ENCODE measurements around the gene IL17RE.
A peak's percentile ranks its signal among the peaks of the same experiment; 100 is the strongest.

The IL17RE gene

DNA sequence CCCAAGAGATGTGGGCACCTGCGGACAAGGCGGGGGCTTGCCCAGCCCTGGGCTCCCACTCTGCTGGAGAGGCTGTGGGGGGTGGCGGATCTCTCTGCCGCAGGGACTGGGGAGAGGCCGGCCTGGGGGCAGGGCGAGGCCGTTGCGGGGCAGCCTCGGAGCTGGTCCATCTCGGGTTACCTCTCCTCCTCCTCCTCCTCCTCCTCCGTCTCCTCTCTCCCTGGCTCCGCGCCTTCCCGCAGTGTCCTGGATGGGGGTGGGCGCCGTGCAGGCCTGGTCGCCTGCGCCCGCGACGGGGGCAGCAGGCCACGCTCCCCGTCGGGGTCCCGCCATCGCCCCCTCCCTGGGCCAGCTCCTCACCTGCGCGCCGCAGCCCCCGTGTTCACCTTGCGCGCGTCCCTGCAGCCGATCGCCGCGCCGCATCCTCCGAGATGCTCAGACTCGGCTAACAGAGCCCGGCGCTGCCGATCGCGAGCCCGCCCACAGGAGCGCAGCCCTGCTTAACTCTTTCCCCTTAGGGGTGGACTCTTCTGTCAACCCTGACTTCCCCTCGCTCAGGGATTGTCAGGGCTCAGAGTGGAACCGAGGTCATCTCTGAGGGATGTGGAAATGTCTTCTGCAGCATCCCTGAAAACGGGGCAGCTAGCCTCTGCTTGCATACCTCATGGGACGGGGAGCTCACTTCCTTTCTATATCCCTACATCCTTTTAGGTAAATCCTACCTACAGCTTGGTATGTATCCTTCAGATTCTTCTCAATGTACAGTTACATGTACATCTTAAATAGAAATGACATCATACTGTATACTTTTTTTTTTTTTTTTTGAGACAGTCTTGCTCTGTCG lies 49.5 kb downstream of the IL17RE start, which contains the start of gene PRRT3:
Gene PRRT3 (minus strand): TSS at position 447 of the 844 bp plus-strand sequence. CDS start 2,293 bp downstream, outside the sequence.
- DNase-seq (ENCODE audit: low spot score) = peak; percentile 65

DNA sequence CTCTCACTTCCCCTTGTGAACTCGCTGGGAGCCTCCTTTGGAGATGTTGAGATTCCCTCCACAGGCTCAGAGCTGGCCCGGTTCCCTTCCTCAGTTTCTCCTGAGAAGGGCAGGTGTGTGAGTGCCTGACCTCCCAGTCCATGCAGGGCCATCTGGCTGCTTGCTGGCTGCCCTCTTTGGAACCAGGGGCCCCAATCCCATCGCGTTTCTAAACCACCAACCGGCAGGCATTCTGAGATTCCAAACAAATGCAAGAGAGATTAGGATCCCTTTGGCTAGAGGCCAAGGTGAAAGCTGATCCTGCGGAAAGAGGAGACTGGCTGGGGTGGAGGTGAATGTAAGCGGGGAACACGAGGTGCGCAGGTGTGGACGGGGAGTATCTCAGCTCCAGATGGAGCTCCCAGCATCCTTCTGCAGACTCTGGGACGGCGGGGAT lies 52.4 kb downstream of the IL17RE start:
- DNase-seq (ENCODE audit: low spot score) = no peak

DNA sequence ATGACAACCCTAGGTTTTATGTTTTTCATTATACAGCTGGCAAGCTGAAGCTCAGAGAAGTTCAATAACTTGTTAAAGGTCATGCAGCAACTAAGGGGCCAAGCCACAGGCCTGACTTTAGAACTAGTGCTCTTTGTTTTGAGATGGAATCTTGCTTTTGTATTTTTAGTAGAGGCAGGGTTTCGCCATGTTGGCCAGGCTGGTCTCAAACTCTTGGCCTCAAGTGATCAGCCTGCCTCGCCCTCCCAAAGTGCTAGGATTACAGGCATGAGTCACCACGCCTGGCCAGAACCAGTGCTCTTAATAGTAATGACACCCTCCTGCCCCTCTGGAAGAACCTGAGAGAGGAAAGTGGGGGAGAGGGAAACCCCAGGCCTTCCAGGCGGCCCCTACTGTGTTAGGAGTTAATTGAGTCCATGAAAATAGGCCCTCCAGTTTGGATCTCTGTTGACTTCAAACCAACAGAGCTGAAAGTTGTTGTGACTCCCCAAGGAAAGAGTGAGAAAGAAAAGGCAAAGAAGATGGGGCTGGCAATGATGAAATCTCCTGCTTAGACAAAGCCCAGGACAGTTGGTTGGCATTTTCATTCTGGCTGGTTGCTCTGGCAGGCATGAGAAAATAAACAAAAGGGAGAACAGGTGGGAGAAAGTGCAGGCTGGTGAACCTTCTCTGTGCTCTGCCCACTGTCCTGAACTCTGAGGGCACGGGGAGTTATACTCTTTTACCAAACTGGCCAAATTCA lies 53.1 kb downstream of the IL17RE start:
- DNase-seq (ENCODE audit: low spot score) = no peak

DNA sequence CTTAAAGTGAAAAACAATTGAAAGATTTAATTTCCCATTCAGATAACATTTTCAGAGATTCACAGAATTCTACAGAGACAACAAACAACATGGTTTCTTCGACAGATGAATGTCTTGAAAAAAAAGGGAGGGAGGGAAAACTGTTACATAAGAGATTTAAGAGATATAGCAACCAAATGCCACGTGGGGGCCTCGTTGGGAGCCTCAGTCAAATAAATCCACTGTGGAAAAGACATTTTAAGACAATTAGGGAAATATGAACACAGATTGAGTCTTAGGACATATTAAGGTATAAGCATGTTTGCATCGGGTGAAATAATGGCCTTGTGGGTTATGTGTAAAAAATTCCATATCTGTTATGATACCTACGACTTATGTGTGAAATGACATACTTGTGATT lies 54.6 kb downstream of the IL17RE start:
- no peak for DNase-seq (ENCODE audit: low spot score)

DNA sequence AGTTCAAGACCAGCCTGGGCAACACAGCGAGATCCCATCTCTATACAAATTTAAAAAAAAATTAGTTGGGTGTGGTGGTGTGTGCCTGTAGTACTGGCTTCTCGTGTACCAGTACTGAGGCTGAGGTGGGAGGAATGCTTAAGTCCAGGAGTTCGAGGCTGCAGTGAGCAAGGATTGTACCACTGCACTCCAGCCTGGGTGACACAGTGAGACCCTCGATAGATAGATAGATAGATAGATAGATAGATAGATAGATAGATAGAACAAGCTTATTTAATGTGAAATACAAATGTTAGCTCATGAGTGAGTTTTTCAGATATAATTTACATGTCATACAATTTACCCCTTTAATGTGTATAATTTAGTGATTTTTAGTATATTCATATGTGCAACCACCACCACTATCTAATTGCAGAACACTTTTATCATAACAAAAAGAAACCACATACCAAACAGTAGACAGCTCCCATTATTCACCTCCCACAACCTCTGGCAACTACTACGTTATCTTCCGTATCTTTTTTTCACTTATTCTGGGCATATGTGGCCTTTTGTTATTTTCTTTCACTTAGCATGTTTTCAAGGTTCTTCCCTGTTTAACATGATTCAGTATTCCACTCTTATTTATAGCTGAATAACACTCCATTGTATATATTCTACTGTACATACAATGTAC lies 62.7 kb downstream of the IL17RE start:
- DNase-seq (ENCODE audit: low spot score) = no peak

Measured in cerebellar cortex (tissue), 1 donor.